ENCODE results near the gene CNTNAP2. TPM values are rescaled to one million over a fixed set of nuclear protein-coding genes. Genes with fewer than 3 reads are reported as not detected.

CNTNAP2 gene
- total and polyA plus RNA-seq, 2 of the 8 experiments (the other 6 are each of a cell fraction or from before 2014, with no cell fraction given), result 27.9 to 71.0 TPM

- Histone ChIP-seq H3K18ac (ENCODE audit: extremely low read depth, low read length) (no peak overlapping the region), H2AK5ac (ENCODE audit: low read depth, low read length) (no peak overlapping the region), H3K56ac (replicated peaks; ENCODE audit: insufficient read length, low read depth, low read length) (no peak overlapping the region), H3K27ac (ENCODE audit: low read depth, low read length) (no peak overlapping the region), H4K20me1 (replicated peaks in 1 of 2; ENCODE audit: control insufficient read depth in 1 of 2, insufficient read depth in 2 of 2, low read length in 2 of 2) (no peaks in the 10 kb centered on the region), H4K91ac (replicated peaks; ENCODE audit: insufficient read length, low read length) (no peak overlapping the region), H3K79me2 (ENCODE audit: control insufficient read depth in 1 of 2, insufficient read depth in 2 of 2, low read length in 2 of 2) (no peaks in the 10 kb centered on the region), H2BK5ac (ENCODE audit: low read depth, low read length) (no peak overlapping the region), H4K5ac (ENCODE audit: insufficient read length, low read depth, low read length) (no peak overlapping the region), H3K4ac (replicated peaks; ENCODE audit: insufficient read length, low read depth, low read length) (no peak overlapping the region), H2BK120ac (replicated peaks; ENCODE audit: low read depth, low read length) (no peak overlapping the region), H3K9me3 (ENCODE audit: insufficient read depth in 2 of 2, low read depth in 1 of 2, low read length in 1 of 2) (no peaks in the 10 kb centered on the region), H2BK12ac (ENCODE audit: low read depth, low read length) (no peak overlapping the region), H3K23ac (ENCODE audit: insufficient read length) (no peak overlapping the region), H3K9ac (replicated peaks in 1 of 4; ENCODE audit: extremely low read depth in 1 of 4, low read depth in 3 of 4, low read length in 3 of 4) (no peak overlapping the region), H2BK20ac (ENCODE audit: low read length) (no peak overlapping the region), H2BK15ac (ENCODE audit: low read length) (no peak overlapping the region), H4K8ac (ENCODE audit: extremely low read depth, insufficient read depth, low read length) (no peak overlapping the region), H3K79me1 (ENCODE audit: low read depth, low read length) (no peaks in the 10 kb centered on the region), H3K14ac (ENCODE audit: insufficient read length) (no peak overlapping the region), H3K23me2 (ENCODE audit: low read depth, low read length) (no peaks in the 10 kb centered on the region; the same call in 1 of the 2 replicates), H3K36me3 (ENCODE audit: control insufficient read depth in 2 of 4, insufficient read depth in 4 of 4, low read length in 3 of 4) (no peaks in the 10 kb centered on the region), H3K27me3 (replicated peaks in 1 of 4; ENCODE audit: control insufficient read depth in 3 of 4, extremely low read depth in 1 of 4, insufficient read depth in 3 of 4, low read length in 3 of 4) (no peaks in the 10 kb centered on the region), H3K4me3 (ENCODE audit: extremely low read depth in 1 of 4, insufficient read depth in 2 of 4, low read depth in 3 of 4, low read length in 4 of 4) (no peak overlapping the region), H2AFZ (ENCODE audit: low read length) (no peak overlapping the region), H3K4me2 (ENCODE audit: insufficient read depth in 1 of 2, low read depth in 2 of 2, low read length in 2 of 2) (no peak overlapping the region), H3K4me1 (replicated peaks in 1 of 4; ENCODE audit: control insufficient read depth in 3 of 4, insufficient read depth in 4 of 4, low read length in 3 of 4) (no peaks in the 10 kb centered on the region)
- DNase-seq (ENCODE audit: low read depth in 1 of 2, low spot score in 2 of 2) (no peak), FAIRE-seq (no peak)
- TF ChIP-seq CTBP2 (IDR thresholded peaks at IDR 0.05; ENCODE audit: borderline replicate concordance, insufficient read depth, insufficient read length, low read length) (no peak), RAD21 (IDR thresholded peaks at IDR 0.05 in 1 of 2, conservative IDR thresholded peaks at IDR 0.05 in 1 of 2; ENCODE audit: low read depth in 2 of 2, low read length in 2 of 2) (no peak), SIX5 (IDR thresholded peaks at IDR 0.05; ENCODE audit: low read depth, low read length) (no peak), CBX5 (IDR thresholded peaks at IDR 0.05; ENCODE audit: low read depth, low read length) (no peak), RXRA (IDR thresholded peaks at IDR 0.05; ENCODE audit: insufficient read depth, low read depth, low read length) (no peak), MAX (IDR thresholded peaks at IDR 0.05) (no peak), JUND (IDR thresholded peaks at IDR 0.05; ENCODE audit: low read length) (no peak), TCF12 (IDR thresholded peaks at IDR 0.05; ENCODE audit: low read depth, low read length) (no peak), EGR1 (IDR thresholded peaks at IDR 0.05; ENCODE audit: borderline replicate concordance, low read depth, low read length) (no peak), EZH2 (IDR thresholded peaks at IDR 0.05; ENCODE audit: low read depth, low read length, severe bottlenecking) (no peak), KDM4A (IDR thresholded peaks at IDR 0.05; ENCODE audit: low read depth, low read length, severe bottlenecking) (no peak), SP4 (IDR thresholded peaks at IDR 0.05; ENCODE audit: low read length) (no peak), NANOG (IDR thresholded peaks at IDR 0.05; ENCODE audit: insufficient read depth, low read depth, low read length, poor library complexity, severe bottlenecking) (no peak)
- ChIA-PET CTCF (ENCODE audit: partially characterized antibody) (no interaction called here), POLR2A (ENCODE audit: partially characterized antibody) (no interaction called here)
- WGBS, 2 experiments (ENCODE audit: extremely low coverage in 1 of 2, insufficient coverage in 1 of 2, insufficient read length in 1 of 2, insufficient replicate concordance in 2 of 2, low coverage in 1 of 2, low lambda C conversion rate in 2 of 2, missing lambda C conversion rate in 1 of 2), result 88% methylated on average over 1 of the region's 1 CpG; no CpG with 5 or more reads in 1 of the 2 experiments
Measured at GRCh38 chr7:147570390-147570789, 1453.8 kb downstream of the CNTNAP2 start.
